Measurements from ENCODE around the gene MCF2L.

DNA sequence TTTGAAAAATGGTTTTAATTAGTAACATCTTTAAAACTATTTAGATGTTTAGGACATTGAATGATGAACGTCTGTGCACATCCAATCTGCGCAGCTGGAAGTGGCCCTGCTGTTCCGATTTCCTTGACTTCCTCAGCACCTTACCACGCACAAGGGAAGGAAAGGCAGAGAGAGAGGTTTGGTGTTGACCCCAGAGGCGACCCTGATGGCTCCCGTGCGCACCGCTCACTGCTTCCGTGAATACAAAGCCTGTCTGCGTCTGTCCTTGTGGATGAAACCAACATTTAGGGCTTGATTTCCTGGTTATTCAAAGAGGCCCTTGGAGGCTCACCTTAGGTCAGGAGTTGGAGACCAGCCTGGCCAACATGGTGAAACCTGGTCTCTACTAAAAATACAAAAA, 8.5 kb downstream of the MCF2L start:
- no peak for TF ChIP-seq CTCF (IDR thresholded peaks at IDR 0.05)
- TF ChIP-seq POLR2AphosphoS5 (IDR thresholded peaks at IDR 0.05): no peak

Measured in breast epithelium (tissue), 3 donors.